Cardiac fibroblast (primary cell): ENCODE results near the gene RPS6KA4.

Experiments used
- DNase-seq, 2 donors: peaks; one replicate each; pipeline versions ENCODE4 v3.0.0 to v3.0.0-alpha.2; 2010; ENCODE audit warnings: low read depth in 2 of 2
- H3K4me3 ChIP-seq, 2 donors: replicated peaks in 1 of 2; 1 replicate in 1 of 2; 2 replicates in 1 of 2; pipeline ENCODE4 v1.5.1; 2011; ENCODE audit warnings: low read depth in 2 of 2, low read length in 2 of 2, mild to moderate bottlenecking in 2 of 2, moderate library complexity in 1 of 2
- TF ChIP-seq, protein P1 (sequence below): IDR thresholded peaks from one replicate; pipeline ENCODE4 v1.5.1; 2011; ENCODE audit warnings: low read depth, mild to moderate bottlenecking, low read length, inconsistent platforms

Gene RPS6KA4

GRCh38 chr11:64316672-64317324 is 42.2 kb upstream of the RPS6KA4 start:
- DNase-seq: no peak
- H3K4me3 ChIP-seq: peak overlapping the region; percentile 96 to 98
- TF ChIP-seq, protein P1, sequence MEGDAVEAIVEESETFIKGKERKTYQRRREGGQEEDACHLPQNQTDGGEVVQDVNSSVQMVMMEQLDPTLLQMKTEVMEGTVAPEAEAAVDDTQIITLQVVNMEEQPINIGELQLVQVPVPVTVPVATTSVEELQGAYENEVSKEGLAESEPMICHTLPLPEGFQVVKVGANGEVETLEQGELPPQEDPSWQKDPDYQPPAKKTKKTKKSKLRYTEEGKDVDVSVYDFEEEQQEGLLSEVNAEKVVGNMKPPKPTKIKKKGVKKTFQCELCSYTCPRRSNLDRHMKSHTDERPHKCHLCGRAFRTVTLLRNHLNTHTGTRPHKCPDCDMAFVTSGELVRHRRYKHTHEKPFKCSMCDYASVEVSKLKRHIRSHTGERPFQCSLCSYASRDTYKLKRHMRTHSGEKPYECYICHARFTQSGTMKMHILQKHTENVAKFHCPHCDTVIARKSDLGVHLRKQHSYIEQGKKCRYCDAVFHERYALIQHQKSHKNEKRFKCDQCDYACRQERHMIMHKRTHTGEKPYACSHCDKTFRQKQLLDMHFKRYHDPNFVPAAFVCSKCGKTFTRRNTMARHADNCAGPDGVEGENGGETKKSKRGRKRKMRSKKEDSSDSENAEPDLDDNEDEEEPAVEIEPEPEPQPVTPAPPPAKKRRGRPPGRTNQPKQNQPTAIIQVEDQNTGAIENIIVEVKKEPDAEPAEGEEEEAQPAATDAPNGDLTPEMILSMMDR: no peak

- peak within 1 kb of the TSS; percentile 96 to 98 for H3K4me3 ChIP-seq
- peak; percentile 97 to 99 for DNase-seq
- TF ChIP-seq, protein P1: no peak
These were observed 41.5 kb upstream of the RPS6KA4 start, which contains the start of gene TRMT112 for GRCh38 chr11:64317325-64317960. Gene TRMT112, minus strand, starts transcription at chr11:64317559. Its CDS starts 33 bp downstream, at chr11:64317526.

- peak; percentile 97 to 98 for DNase-seq
- H3K4me3 ChIP-seq: peak within 1 kb of the TSS; percentile 96 to 98
- TF ChIP-seq, protein P1: peak; percentile 1
These were observed 40.8 kb upstream of the RPS6KA4 start, which contains the start of gene PRDX5 for GRCh38 chr11:64317961-64318765. Gene PRDX5, plus strand, starts transcription at chr11:64318121. Its CDS starts 95 bp downstream, at chr11:64318216.

DNA sequence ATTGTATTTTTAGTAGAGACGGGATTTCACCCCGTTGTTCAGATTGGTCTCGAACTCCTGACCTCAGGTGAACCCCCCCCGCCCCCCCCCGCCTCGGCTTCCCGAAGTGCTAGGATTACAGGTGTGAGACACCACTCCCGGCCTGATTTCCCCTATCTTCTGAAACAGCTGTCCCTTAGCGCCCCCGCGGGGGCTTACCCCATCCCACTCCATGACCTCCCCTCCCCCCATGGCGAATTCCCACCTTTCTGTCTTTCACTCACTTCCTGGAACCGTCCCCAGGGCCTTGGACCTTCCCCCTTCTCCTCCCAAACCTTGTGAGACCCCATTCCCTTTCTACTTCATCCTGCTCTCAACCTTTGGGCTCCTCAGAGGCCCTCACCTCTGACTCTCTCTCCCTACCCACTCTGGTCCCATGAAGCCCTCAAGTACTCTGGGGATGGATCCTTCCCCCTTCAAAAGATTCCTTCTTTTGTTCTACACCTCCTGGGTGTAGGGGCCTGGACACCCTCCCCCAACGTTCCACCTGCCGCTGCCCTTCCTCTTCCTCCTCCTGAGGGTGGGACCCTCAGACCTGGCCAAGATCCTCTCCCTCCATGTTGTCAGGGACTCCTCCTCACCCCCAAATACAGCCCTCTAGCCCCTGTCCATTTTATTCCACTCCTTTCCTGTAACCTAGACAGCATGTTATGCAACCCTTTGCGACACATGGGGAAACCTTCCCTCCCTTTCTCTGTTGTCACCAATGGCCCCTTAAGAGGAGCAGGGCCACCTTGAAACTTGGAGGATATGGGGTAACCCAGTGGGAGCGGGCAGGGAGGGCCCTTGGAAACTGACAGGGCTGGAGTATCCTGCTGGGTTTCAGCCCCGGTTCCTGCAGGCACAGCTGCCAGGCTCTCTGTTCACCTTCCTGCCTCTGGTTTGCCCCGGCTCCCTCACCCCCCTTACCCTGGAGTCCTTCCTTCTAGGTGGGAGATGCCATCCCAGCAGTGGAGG is 39.9 kb upstream of the RPS6KA4 start:
- no peak for DNase-seq

GRCh38 chr11:64320556-64320955 is 38.4 kb upstream of the RPS6KA4 start:
- TF ChIP-seq, protein P1: no peak
- DNase-seq: no peak
- H3K4me3 ChIP-seq: no peak overlapping the region

More for the DNA sequence above, 39.9 kb upstream of the RPS6KA4 start:
- TF ChIP-seq, protein P1: no peak
- peak overlapping the region; percentile 96 to 98 for H3K4me3 ChIP-seq

DNA sequence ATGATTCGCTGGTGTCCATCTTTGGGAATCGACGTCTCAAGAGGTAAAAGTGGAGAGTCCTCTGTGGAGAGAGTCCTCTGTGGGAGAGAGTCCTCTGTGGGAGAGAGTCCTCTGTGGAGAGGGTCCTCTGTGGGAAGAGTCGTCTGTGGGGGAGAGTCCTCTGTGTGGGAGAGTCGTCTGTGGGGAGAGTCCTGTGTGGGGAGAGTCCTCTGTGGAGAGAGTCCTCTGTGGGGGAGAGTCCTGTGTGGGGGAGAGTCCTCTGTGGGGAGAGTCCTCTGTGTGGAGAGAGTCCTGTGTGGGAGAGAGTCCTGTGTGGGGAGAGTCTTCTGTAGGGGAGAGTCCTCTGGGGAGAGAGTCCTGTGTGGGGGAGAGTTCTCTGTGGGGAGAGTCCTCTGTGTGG is 37.9 kb upstream of the RPS6KA4 start:
- TF ChIP-seq, protein P1: no peak
- no peak overlapping the region for H3K4me3 ChIP-seq
- no peak for DNase-seq
